ENCODE results near the gene ATXN10.

The ATXN10 gene

DNA sequence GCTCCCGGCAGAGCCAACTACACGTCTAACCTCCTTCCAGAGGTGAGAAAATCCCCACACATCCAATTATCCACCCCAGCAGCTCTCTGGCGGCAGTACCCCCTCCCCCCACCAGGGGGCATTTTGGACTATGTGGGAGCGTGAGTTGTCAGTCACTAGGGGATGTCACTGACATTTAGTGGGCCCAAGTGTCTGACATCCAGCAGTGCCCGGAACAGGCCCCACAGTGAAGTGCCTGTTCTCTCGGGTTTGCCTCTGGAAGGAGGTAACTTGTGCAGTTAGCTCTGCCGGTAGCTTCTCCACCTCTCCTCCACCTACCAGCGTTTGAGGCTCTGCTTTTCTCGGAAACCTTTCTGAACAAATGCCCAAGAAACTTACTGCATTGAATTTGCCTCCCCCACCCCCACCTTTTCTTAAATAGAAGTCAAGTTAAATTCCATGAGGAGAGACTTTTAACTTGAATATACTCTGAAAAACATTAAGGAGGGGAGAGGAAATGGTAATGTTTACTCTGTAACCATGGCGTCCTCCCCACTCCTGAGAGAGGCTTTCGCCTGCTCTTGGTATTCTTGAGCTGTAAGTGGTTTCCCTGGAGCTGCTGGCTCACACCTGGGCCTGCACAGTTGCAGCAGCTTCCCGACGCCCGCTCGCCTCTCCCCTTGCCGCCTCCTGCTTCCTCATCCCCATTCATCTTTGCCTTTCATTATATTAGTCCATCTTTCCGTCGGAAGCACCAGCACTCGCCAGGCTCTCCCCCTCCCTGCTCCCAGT, 192.5 kb downstream of the ATXN10 start:
- peak; percentile 53 to 74 for DNase-seq (ENCODE audit: low read depth in 1 of 2, low spot score in 1 of 2)
- no peak for TF ChIP-seq JUND (IDR thresholded peaks at IDR 0.05; ENCODE audit: low read depth)
- in situ Hi-C loops (cut with HindIII; ENCODE audit: low pct_unique_long_range_greater_than_20kb, low sequenced_read_pairs): no loop called here

DNA sequence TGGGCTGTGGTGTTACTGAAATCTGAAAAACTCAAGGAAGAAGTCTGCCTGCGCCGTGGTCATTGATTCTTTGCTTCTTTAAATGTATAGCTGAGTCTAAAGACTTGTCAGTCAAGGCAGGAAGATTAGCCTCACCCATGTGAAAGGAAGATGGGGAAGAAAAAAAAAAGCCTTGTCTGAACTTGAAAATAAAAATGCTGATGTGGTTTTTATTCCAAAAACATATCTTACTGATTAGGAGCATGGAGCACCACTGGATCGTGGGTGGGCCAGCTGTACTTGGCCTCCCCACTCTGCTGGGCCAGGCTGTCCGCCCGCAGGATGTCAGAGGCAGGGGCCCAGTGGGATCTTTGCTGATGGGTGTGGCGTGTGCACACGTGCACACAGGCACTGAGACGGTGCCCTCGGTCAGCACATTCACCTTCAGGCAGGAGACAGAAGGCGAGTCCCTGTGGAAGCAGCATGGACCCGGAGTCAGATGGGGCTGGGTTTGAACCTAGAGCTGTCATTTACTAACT, 193.4 kb downstream of the ATXN10 start:
- DNase-seq (ENCODE audit: low read depth in 1 of 2, low spot score in 1 of 2): no peak
- in situ Hi-C loops (cut with HindIII; ENCODE audit: low pct_unique_long_range_greater_than_20kb, low sequenced_read_pairs): no loop called here
- no peak for TF ChIP-seq JUND (IDR thresholded peaks at IDR 0.05; ENCODE audit: low read depth)

- no peak for DNase-seq (ENCODE audit: low read depth in 1 of 2, low spot score in 1 of 2)
- in situ Hi-C loops (cut with HindIII; ENCODE audit: low pct_unique_long_range_greater_than_20kb, low sequenced_read_pairs): no loop called here
- no peak for TF ChIP-seq JUND (IDR thresholded peaks at IDR 0.05; ENCODE audit: low read depth)
Measured at GRCh38 chr22:45865561-45866125, 194.0 kb downstream of the ATXN10 start.

- no peak for TF ChIP-seq JUND (IDR thresholded peaks at IDR 0.05; ENCODE audit: low read depth)
- in situ Hi-C loops (cut with HindIII; ENCODE audit: low pct_unique_long_range_greater_than_20kb, low sequenced_read_pairs): no loop called here
- DNase-seq (ENCODE audit: low read depth in 1 of 2, low spot score in 1 of 2): no peak
Measured at GRCh38 chr22:45866126-45866645, 194.6 kb downstream of the ATXN10 start.

- DNase-seq (ENCODE audit: low read depth in 1 of 2, low spot score in 1 of 2): no peak
- in situ Hi-C loops (cut with HindIII; ENCODE audit: low pct_unique_long_range_greater_than_20kb, low sequenced_read_pairs): no loop called here
- no peak for TF ChIP-seq JUND (IDR thresholded peaks at IDR 0.05; ENCODE audit: low read depth)
Measured at GRCh38 chr22:45866646-45867117, 195.0 kb downstream of the ATXN10 start.

GRCh38 chr22:45867118-45867905, 195.7 kb downstream of the ATXN10 start:
- in situ Hi-C loops (cut with HindIII; ENCODE audit: low pct_unique_long_range_greater_than_20kb, low sequenced_read_pairs): no loop called here
- DNase-seq (ENCODE audit: low read depth in 1 of 2, low spot score in 1 of 2): no peak
- TF ChIP-seq JUND (IDR thresholded peaks at IDR 0.05; ENCODE audit: low read depth): no peak

DNA sequence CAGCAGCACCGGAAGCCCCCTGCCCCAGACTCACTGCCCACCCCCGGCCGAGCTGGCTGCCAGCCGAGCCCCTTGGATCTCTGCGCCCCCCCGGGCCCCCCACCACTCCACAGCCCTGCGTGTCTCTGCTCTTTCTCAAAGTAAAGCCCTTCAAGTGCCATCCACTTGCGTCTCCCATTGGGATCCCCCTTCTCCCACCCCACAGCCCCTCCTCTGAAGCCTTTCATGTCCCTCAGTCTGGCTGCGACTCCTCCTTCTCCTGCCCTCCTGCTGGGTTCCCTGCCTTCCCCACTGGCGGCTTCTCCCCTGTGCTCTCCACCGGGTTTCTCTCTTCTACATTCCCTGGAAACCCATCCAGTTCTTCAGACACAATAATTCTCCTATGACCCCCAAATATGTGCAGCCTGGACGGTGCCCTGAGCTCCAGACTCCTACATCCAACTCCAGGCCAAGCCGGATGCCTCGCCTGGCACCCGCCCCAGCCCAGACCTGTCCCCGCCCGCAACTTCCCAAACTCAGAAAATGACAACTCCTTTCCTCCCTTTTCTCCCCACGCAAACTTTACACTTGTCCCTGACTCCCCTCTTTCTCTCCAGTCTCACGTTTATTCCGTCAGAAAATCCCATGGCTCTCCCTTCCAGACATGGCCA, 196.4 kb downstream of the ATXN10 start:
- in situ Hi-C loops (cut with HindIII; ENCODE audit: low pct_unique_long_range_greater_than_20kb, low sequenced_read_pairs): no loop called here
- DNase-seq (ENCODE audit: low read depth in 1 of 2, low spot score in 1 of 2): no peak
- no peak for TF ChIP-seq JUND (IDR thresholded peaks at IDR 0.05; ENCODE audit: low read depth)

DNA sequence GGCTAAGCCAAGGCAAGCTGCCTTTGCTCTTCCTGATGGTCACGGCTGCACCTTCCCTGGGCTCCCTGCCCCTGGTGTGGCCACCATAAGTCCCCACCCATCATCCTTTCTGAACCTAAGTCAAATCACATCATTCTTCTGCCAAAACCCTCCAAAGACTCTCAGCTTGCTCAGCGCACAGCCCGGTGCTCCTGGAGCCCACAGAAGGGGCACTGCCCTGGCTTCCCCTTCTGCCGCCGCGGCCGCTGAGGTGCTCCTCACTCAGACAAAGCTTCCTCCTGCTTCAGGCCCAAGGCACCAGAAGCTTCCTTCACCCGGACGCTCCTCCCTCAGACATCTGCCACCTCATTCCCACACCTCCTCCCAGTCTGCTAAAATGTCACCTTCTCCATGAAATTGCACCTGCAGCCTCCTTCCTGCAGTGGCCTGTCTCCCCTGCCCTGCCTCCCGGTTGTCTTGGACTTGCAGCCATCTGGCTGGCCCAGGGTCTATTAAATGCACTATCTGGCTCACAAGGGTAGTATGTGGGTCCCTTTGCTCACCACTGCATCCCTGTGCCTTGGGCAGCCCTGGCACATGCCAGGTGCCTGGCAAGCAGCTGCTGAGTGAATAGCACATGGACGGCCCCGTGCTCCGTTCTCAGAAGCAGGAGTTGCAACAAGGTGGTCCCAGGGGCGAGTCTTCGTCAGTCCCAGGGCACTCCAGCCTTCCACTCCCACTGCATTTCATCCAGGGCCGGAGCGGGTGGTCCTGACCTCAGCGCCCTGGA, 197.1 kb downstream of the ATXN10 start:
- in situ Hi-C loops (cut with HindIII; ENCODE audit: low pct_unique_long_range_greater_than_20kb, low sequenced_read_pairs): no loop called here
- no peak for TF ChIP-seq JUND (IDR thresholded peaks at IDR 0.05; ENCODE audit: low read depth)
- DNase-seq (ENCODE audit: low read depth in 1 of 2, low spot score in 1 of 2): no peak

DNA sequence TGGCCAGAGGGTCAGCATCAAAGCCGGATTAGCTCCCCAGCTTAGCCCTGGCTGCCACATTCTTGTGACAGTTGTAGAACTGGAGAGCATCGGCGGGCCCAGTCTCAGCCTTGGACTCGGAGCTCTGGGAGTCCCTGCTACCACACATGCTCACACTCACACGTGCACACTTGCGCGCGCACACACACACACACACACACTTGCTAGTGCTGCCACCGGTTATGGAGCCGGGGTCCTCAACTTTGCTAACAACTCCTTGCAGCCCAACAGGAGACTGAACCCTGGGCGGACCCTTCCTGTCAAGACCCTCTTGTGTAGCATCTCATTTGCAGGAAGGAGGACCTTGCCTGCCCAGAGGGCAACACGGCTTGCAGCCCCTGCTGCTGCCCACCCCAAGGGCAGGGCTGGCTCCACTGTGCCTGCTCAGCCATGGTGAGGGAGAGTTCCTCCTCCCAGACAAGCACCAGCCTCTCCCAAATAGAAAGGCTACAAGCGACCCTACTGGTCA, 197.8 kb downstream of the ATXN10 start:
- in situ Hi-C loops (cut with HindIII; ENCODE audit: low pct_unique_long_range_greater_than_20kb, low sequenced_read_pairs): no loop called here
- no peak for TF ChIP-seq JUND (IDR thresholded peaks at IDR 0.05; ENCODE audit: low read depth)
- no peak for DNase-seq (ENCODE audit: low read depth in 1 of 2, low spot score in 1 of 2)

DNA sequence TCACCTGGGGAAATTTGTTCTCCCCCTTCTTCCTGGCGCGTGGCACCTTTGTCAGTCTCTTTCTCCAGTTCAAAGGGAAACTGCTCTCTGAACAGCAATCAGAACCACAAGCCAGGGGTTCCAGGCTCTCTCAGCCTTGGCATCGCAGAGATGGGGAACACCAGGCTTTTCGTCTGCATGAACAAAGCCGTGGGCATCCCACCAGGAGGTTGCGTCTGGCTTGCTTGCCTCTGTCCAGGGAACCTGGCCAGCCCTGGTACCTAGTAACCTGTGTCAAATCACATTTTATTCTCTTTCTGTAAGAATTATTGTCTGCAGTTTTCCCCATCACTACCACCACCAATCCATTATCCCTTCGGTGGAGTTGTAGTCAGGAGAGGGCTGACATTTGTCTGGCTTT, 198.4 kb downstream of the ATXN10 start:
- in situ Hi-C loops (cut with HindIII; ENCODE audit: low pct_unique_long_range_greater_than_20kb, low sequenced_read_pairs): no loop called here
- TF ChIP-seq JUND (IDR thresholded peaks at IDR 0.05; ENCODE audit: low read depth): no peak
- DNase-seq (ENCODE audit: low read depth in 1 of 2, low spot score in 1 of 2): no peak

DNA sequence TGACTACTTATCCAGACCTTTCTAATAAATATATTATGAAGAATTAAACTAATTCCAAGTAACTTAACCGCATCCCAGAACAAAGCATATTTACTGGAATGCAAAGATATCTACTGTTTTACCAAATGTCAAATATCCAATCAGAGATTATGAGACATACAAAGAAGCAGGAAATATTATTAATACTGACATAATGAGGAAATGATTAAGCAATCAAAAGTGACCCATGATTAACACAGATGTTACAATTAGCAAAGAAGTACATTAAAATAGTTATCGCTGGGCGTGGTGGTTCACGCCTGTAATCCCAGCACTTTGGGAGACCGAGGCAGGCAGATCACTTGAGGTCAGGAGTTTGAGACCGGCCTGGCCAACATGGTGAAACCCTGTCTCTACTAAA, 200.1 kb downstream of the ATXN10 start:
- no peak for TF ChIP-seq JUND (IDR thresholded peaks at IDR 0.05; ENCODE audit: low read depth)
- in situ Hi-C loops (cut with HindIII; ENCODE audit: low pct_unique_long_range_greater_than_20kb, low sequenced_read_pairs): no loop called here
- DNase-seq (ENCODE audit: low read depth in 1 of 2, low spot score in 1 of 2): no peak
